Left colon (tissue), 2 donors: ENCODE measurements around the gene FAM81A. TPM values are rescaled to one million over a fixed set of nuclear protein-coding genes. Genes with fewer than 3 reads are reported as not detected.
A peak's percentile ranks its signal among the peaks of the same experiment; 100 is the strongest.
"Not testable (repeated sequence)": the region's sequence is repeated elsewhere in the genome, so short reads cannot be mapped to it uniquely, and the experiment has no call there.

ENCODE experiments used
- ATAC-seq: fragments of 200-7000 bp; cut with Tn5 transposase; one replicate; pipeline ENCODE4 v1.9.1; 2020; ENCODE audit warnings: mild to moderate bottlenecking, moderate library complexity
- DNase-seq, 2 donors: peaks; one replicate each; pipeline ENCODE4 v3.0.0-alpha.2; 2020
- intact Hi-C, 2 donors: fragments of 100-400 bp; cut with DNase I in 1 of 2; cut with micrococcal nuclease in 1 of 2; formaldehyde crosslinking; loops; one replicate each; pipeline versions ENCODE4 v1.11.2 to v1.14.0; 2022; cut with DNase I, micrococcal nuclease
- total RNA-seq, 2 donors: library from RNA; stranded (reverse); fragmentation: NEBNext Ultra II Directional; extraction: Animal tissue kit (Norgen Biotek cat#: 25700); gene quantifications; one replicate each; pipeline ENCODE4 v1.2.1, GENCODE V29; 2021
- donor health status: DM: no; HTN: no; CAD: no.
- donor health status: DM: yes; HTN: yes; CAD: no.

The FAM81A gene
- total RNA-seq, 2 donors from 2014 or later = 9.0 to 9.2 TPM

GRCh38 chr15:59456114-59456513 lies 18.1 kb downstream of the FAM81A start:
- intact Hi-C loops = no loop called here
- DNase-seq (peak; percentile 79 to 80), ATAC-seq (peak; percentile 99)

DNA sequence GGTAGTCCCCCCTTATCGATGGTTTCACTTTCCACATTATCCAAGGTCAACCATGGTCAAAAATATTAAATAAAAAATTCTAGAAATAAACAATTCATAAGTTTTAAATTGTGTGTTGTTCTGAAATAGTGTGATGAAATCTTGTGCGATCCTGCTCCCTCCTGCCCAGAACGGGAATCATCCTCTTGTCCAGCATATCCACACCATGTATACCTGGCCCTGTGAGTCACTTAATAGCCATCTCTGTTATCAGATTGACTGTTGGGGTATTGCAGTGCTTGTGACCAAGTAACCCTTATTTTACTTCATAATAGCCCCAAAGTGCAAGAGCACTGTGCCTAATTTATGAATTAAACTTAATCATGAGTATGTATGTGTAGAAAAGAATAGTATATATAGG lies 19.1 kb downstream of the FAM81A start:
- DNase-seq = no peak

DNA sequence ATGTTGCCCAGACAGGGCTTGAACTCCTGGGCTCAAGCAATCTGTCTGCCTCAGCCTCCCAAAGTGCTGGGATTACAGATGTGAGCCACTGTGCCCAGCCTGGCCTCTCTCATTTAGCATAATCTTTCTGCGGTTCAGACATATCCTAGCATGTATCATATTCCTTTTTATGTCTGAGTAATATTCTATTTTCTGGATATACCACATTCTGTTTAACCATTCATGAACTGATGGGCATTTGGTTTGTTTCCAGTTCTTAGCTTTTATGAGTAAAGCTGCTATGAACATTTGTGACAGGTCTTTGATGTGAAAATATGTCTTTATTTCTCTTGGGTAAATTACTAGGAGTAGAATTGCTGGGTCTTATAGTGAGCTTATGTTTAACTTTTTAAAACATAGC lies 23.5 kb downstream of the FAM81A start:
- no peak for DNase-seq
- intact Hi-C loops = no loop called here
- no peak for ATAC-seq

More for the DNA sequence above, 19.1 kb downstream of the FAM81A start:
- no peak for ATAC-seq
- intact Hi-C loops = no loop called here

GRCh38 chr15:59473226-59473625 lies 35.2 kb downstream of the FAM81A start:
- DNase-seq (no peak), ATAC-seq (no peak)
- intact Hi-C loops = no loop called here

- DNase-seq, intact Hi-C loops, ATAC-seq: not testable (repeated sequence)
Measured at GRCh38 chr15:59475161-59475560, 37.2 kb downstream of the FAM81A start.

GRCh38 chr15:59484399-59484798 lies 46.4 kb downstream of the FAM81A start:
- no peak for DNase-seq
- no peak for ATAC-seq
- intact Hi-C loops = no loop called here

DNA sequence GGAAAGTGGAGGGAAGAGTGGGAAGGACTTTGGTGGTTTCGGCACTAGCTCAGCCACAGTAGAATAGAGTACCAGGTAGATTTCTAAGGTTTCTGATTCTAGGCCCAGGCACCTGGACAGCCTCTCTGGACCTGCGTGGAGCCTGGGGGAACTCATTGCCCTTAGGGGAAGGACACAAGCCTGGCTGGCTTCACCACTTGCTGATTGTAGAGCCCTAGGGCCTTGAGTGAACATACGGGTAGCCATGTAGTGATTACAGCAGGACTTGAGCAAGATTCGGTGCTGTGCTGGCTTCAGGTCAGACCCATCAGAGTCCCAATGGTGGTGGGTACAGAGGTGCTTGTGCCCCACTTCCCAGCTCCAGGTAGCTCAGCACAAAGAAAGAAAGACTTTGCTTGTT lies 47.0 kb downstream of the FAM81A start:
- intact Hi-C loops = no loop called here
- DNase-seq = no peak
- ATAC-seq = no peak

DNA sequence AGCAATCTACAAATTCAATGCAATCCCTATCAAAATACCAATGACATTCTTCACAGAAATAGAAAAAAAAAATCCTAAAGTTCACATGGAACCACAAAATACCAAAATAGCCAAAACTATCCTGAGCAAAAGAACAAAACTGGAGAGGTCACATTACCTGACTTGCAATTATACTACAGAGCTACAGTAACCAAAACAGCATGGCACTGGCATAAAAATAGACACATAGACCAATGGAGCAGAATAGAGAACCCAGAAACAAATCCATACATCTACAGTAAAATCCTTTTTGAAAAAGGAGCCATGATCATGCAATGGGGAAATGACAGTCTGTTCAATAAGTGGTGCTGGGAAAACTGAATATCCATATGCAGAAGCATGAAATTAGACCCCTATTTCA lies 51.5 kb downstream of the FAM81A start:
- intact Hi-C loops, ATAC-seq, DNase-seq: not testable (repeated sequence)

DNA sequence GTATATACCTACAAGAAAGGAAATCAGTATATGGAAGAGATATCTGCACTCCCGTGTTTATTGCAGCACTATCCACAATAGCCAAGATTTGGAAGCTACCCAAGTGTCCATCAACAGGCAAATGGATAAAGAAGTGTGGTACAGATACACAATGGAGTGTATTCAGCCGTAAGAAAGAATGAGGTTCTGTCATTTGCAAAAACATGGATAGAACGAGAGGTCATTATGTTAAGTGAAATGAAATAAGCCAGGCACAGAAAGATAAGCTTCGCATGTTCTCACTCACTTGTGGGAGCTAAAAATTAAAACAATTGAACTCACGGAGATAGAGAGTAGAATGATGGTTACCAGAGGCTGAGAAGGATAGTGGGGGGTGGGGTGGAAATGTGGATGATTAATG lies 53.1 kb downstream of the FAM81A start:
- DNase-seq (no peak), ATAC-seq (no peak)
- intact Hi-C loops = loop anchor here in 1 of 2 donors (10.0 kb wide), 3 partner anchors 56 to 316 kb away; partner anchors contain the start of gene FAM81A

- intact Hi-C loops = loop anchor here in 1 of 2 donors (10.0 kb wide), 3 partner anchors 58 to 318 kb away; partner anchors contain the start of gene FAM81A
- DNase-seq (peak; percentile 33 to 67), ATAC-seq (peak; percentile 99)
Measured at GRCh38 chr15:59492389-59493377, 54.7 kb downstream of the FAM81A start.

DNA sequence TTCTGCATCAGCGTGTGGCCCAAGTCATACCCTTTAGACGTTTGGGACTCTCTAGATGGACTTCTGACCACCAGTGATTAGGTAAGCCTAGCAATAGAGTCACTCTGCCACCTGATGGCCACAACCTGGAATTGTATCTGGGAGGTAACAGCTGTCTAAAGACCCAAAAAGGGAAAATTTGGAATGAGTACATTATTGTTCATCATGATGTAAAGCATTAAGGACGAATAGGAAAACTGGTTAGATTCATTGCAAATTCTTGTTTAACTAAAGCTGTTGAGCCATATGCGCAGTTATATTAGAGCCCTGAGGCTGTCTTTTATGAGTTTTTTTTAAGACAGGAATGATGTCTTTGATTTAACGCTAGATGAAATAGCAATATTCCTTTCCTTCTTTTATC lies 63.6 kb downstream of the FAM81A start:
- ATAC-seq (peak; percentile 85), DNase-seq (peak; percentile 36 to 61)
- intact Hi-C loops = no loop called here

- no peak for DNase-seq
- no peak for ATAC-seq
- intact Hi-C loops = no loop called here
Measured at GRCh38 chr15:59515190-59515589, 77.2 kb downstream of the FAM81A start.

GRCh38 chr15:59516655-59517461 lies 78.9 kb downstream of the FAM81A start:
- no peak for ATAC-seq
- DNase-seq = no peak
- intact Hi-C loops = no loop called here

DNA sequence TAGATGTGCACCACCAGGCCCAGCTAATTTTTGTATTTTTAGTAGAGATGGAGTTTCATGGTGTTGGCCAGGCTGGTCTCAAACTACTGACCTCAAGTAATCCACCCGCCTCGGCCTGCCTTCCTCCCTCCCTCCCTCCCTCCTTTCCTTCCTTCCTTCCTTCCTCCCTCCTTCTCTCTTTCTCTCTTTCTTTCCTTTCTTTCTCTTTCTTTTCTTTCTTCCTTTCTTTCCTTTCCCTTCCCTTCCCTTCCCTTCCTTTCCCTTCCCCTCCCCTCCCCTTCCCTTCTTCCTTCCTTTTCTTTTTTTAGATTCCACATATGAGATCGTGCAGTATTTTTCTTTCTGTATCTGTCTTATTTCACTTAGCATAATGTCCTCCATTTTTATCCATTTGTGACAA lies 81.3 kb downstream of the FAM81A start:
- DNase-seq (no peak), ATAC-seq (no peak)
- intact Hi-C loops = no loop called here

DNA sequence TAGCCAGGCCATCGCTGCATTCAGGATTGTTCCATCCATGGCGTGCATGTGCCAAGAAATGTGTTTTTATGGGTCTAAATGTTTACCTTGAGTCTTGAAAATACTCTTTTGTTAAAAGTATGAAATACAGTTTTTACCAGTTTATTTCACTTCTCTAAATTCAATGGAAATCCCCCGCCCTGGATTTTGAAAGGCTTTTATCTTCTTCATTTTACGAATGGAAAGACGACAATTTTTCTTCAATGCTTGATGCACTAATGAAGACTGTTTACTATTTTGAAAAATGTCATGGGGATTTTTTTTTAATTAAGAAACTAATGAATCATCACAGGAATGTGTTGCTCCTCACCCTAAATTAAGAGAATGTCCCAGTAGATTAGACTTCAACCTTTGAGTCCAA lies 83.5 kb downstream of the FAM81A start:
- intact Hi-C loops = no loop called here
- ATAC-seq = no peak
- DNase-seq = no peak

DNA sequence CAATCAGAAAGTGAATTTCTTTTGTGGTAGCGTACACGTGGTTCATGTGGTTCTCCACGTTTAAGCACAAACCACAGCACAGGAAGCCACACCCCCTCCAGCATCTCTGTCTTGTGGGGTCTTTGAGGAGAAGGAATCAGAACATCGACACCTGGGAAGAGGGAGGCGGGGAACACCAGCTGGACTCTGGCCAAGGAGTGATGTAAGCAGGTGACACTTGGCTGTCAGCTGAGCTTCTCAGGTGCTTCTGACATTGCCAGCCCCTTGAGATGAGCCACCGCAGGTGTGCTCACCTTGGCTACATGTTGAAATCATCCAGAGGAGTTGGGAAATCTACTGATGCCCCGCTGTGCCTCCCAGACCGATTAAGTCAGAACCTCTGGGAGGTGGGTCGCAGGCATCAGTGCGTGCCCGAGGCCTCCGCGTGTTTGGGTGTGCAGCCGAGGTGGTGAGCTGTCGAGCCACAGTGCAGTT lies 85.0 kb downstream of the FAM81A start:
- intact Hi-C loops = no loop called here
- DNase-seq = no peak
- no peak for ATAC-seq

GRCh38 chr15:59523702-59524101 lies 85.7 kb downstream of the FAM81A start:
- ATAC-seq = no peak
- no peak for DNase-seq
- intact Hi-C loops = no loop called here

DNA sequence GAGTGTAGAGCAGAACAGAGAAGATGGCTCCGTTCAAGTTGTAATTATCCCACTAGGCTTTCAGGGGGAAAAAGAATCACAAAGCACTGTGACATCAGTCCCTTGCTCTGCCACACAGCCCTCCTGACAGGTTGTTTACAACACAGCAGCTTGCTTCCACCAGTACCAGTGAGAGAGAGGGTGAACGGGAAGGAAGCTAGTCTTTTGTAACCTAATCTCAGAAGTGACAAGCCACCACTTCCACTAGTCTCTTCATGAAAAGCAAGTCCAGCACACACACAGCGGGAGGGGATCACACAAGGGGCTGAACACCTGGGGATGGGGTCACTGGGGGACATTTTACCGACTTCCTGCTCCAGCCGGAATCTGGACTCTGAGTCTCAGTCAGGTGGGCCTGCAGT lies 86.3 kb downstream of the FAM81A start:
- DNase-seq (no peak), ATAC-seq (no peak)
- intact Hi-C loops = no loop called here

- ATAC-seq, intact Hi-C loops, DNase-seq: not testable (repeated sequence)
Measured at GRCh38 chr15:59526466-59526865, 88.5 kb downstream of the FAM81A start.
